CD14-positive monocyte (primary cell): ENCODE results near the gene S100B. TPM values are rescaled to one million over a fixed set of nuclear protein-coding genes. Genes with fewer than 3 reads are reported as not detected.

Experiments
- DNase-seq, 3 donors: peaks; one replicate each; pipeline ENCODE4 v3.0.0-alpha.2; 2011 to 2022
- H2AFZ ChIP-seq: 2 replicates; pipeline ENCODE4 v1.6.0; 2012; ENCODE audit warnings: mild to moderate bottlenecking, low read depth, low read length, inconsistent platforms; ENCODE audit not compliant: insufficient read depth, poor library complexity, severe bottlenecking
- H3K27ac ChIP-seq, 2 donors: 1 replicate in 1 of 2; 2 replicates in 1 of 2; pipeline ENCODE4 v1.5.1; 2012 to 2013; ENCODE audit warnings: low read length in 2 of 2, control low read depth in 1 of 2, inconsistent platforms in 1 of 2, low read depth in 1 of 2, mild to moderate bottlenecking in 1 of 2
- H3K27me3 ChIP-seq, 2 donors: one replicate each; pipeline versions ENCODE4 v1.6.0 to v1.6.1; 2011 to 2013; ENCODE audit warnings: low read length in 2 of 2; ENCODE audit not compliant: control insufficient read depth in 2 of 2, insufficient read depth in 2 of 2
- H3K36me3 ChIP-seq, 2 donors: replicated peaks in 1 of 2; 1 replicate in 1 of 2; 2 replicates in 1 of 2; pipeline versions ENCODE4 v1.5.1 to v1.6.1; 2012 to 2013; ENCODE audit warnings: low read length in 2 of 2, control low read depth in 1 of 2, inconsistent platforms in 1 of 2, mild to moderate bottlenecking in 1 of 2; ENCODE audit not compliant: insufficient read depth in 2 of 2, control insufficient read depth in 1 of 2
- H3K4me1 ChIP-seq, 2 donors: 1 replicate in 1 of 2; 2 replicates in 1 of 2; pipeline versions ENCODE4 v1.5.1 to v1.6.1; 2012 to 2013; ENCODE audit warnings: low read length in 2 of 2, control low read depth in 1 of 2, inconsistent platforms in 1 of 2, mild to moderate bottlenecking in 1 of 2, moderate library complexity in 1 of 2; ENCODE audit not compliant: insufficient read depth in 2 of 2, control insufficient read depth in 1 of 2
- H3K4me2 ChIP-seq: replicated peaks from 2 replicates; pipeline ENCODE3; 2012; ENCODE audit warnings: low read length, moderate library complexity, mild to moderate bottlenecking; ENCODE audit not compliant: poor library complexity, severe bottlenecking; ENCODE audit errors: extremely low read depth
- H3K4me3 ChIP-seq, 3 experiments: fragments of 200-600 bp in 1 of 3; sonication (generic) in 1 of 3; replicated peaks in 1 of 3; 1 replicate in 2 of 3; 2 replicates in 1 of 3; pipeline ENCODE4 v1.5.1; 2011 to 2013; ENCODE audit warnings: low read length in 3 of 3, mild to moderate bottlenecking in 3 of 3, control low read depth in 2 of 3, low read depth in 2 of 3, inconsistent platforms in 1 of 3, moderate library complexity in 1 of 3
- H3K79me2 ChIP-seq: 2 replicates; pipeline ENCODE4 v1.6.0; 2012; ENCODE audit warnings: mild to moderate bottlenecking, control low read depth, inconsistent platforms, low read length, moderate library complexity; ENCODE audit not compliant: insufficient read depth
- H3K9ac ChIP-seq: 2 replicates; pipeline ENCODE4 v1.6.0; 2017; ENCODE audit warnings: low read length, mild to moderate bottlenecking; ENCODE audit not compliant: insufficient read depth, poor library complexity, severe bottlenecking
- H3K9me3 ChIP-seq, 2 donors: replicated peaks in 1 of 2; 1 replicate in 1 of 2; 2 replicates in 1 of 2; pipeline versions ENCODE4 v1.5.1 to v1.6.1; 2012 to 2013; ENCODE audit warnings: low read length in 2 of 2, control low read depth in 1 of 2; ENCODE audit not compliant: control insufficient read depth in 1 of 2, insufficient read depth in 1 of 2
- H4K20me1 ChIP-seq: 2 replicates; pipeline ENCODE4 v1.6.0; 2012; ENCODE audit warnings: mild to moderate bottlenecking, low read length, control low read depth, moderate library complexity; ENCODE audit not compliant: insufficient read depth
- H3K27ac Mint-ChIP-seq, 7 donors: one replicate each; pipeline ENCODE4 v1.8.0; 2020; ENCODE audit warnings: mild to moderate bottlenecking in 7 of 7, mixed read lengths in 7 of 7, moderate library complexity in 6 of 7, inconsistent platforms in 2 of 7
- H3K27me3 Mint-ChIP-seq, 3 donors: one replicate each; pipeline ENCODE4 v1.8.0; 2021 to 2022; ENCODE audit warnings: low read depth in 3 of 3, mild to moderate bottlenecking in 3 of 3, mixed read lengths in 3 of 3, moderate library complexity in 3 of 3, inconsistent platforms in 1 of 3
- H3K36me3 Mint-ChIP-seq, 2 donors: one replicate each; pipeline ENCODE4 v1.8.0; 2020; ENCODE audit warnings: mixed read lengths in 2 of 2, inconsistent platforms in 1 of 2, mild to moderate bottlenecking in 1 of 2
- H3K4me1 Mint-ChIP-seq: one replicate; pipeline ENCODE4 v1.8.0; 2020; ENCODE audit warnings: mild to moderate bottlenecking, mixed read lengths
- H3K4me3 Mint-ChIP-seq, 2 donors: one replicate each; pipeline ENCODE4 v1.8.0; 2020; ENCODE audit warnings: mild to moderate bottlenecking in 2 of 2, mixed read lengths in 2 of 2, moderate library complexity in 1 of 2
- H3K9me3 Mint-ChIP-seq, 7 donors: one replicate each; pipeline ENCODE4 v1.8.0; 2020 to 2022; ENCODE audit warnings: mixed read lengths in 7 of 7, mild to moderate bottlenecking in 6 of 7, moderate library complexity in 6 of 7, inconsistent platforms in 2 of 7
- CTCF ChIP-seq: fragments of 200-600 bp; IDR thresholded peaks from one replicate; pipeline ENCODE4 v1.8.0; 2022; ENCODE audit warnings: antibody characterized with exemption, mild to moderate bottlenecking
- WGBS: methylation state at CpG from one replicate; pipeline ENCODE4 v1.1.5; 2013; ENCODE audit warnings: missing lambda C conversion rate; ENCODE audit not compliant: insufficient coverage; 5-methylcytosine and 5-hydroxymethylcytosine counted together
- intact Hi-C, 2 donors: fragments of 100-400 bp; cut with micrococcal nuclease; formaldehyde crosslinking; loops; one replicate each; pipeline versions ENCODE4 v1.15.0 to v1.15.1; 2023
- polyA plus RNA-seq, 3 donors: library from polyadenylated mRNA; depleted of rRNA in 1 of 3; unstranded in 2 of 3; stranded (reverse) in 1 of 3; fragments of 300-500 nt in 2 of 3; fragments of >200 nt in 1 of 3; fragmentation: Illumina TruSeq in 2 of 3; gene quantifications; 1 replicate in 2 of 3; 2 replicates in 1 of 3; pipeline ENCODE4 v1.2.3, GENCODE V29; 2012 to 2021

The S100B gene
- polyA plus RNA-seq, 3 donors, result 0.59 to 1.4 (median 0.67) TPM

- H3K9ac ChIP-seq, result no peak overlapping the region
- no peak overlapping the region for H3K4me3 Mint-ChIP-seq
- no peaks in the 10 kb centered on the region for H3K27me3 ChIP-seq
- no peaks in the 10 kb centered on the region for H3K79me2 ChIP-seq
- no CpG with 5 or more reads among the region's 1 CpG for WGBS
- H3K9me3 ChIP-seq, result no peaks in the 10 kb centered on the region
- H3K4me1 ChIP-seq, result peaks cover 17 to 33% of the 10 kb centered on the region in 2 donors
- no peak overlapping the region for H2AFZ ChIP-seq
- no peaks in the 10 kb centered on the region for H3K36me3 ChIP-seq
- H3K36me3 Mint-ChIP-seq, result peaks cover 0 to 2% of the 10 kb centered on the region in 2 donors
- H3K9me3 Mint-ChIP-seq, result peaks cover 4 to 13% (median 9%) of the 10 kb centered on the region in 7 donors
- peak overlapping the region in 1 of 7 donors; percentile 67 for H3K27ac Mint-ChIP-seq
- H3K27me3 Mint-ChIP-seq, result no peaks in the 10 kb centered on the region
- no peak for TF ChIP-seq CTCF
- H3K4me2 ChIP-seq, result no peak overlapping the region
- H3K4me1 Mint-ChIP-seq, result peaks cover 29% of the 10 kb centered on the region
- no peak for DNase-seq
- no peak overlapping the region for H3K4me3 ChIP-seq
- H3K27ac ChIP-seq, result no peak overlapping the region
- H4K20me1 ChIP-seq, result no peaks in the 10 kb centered on the region
- intact Hi-C loops, result no loop called here
Measured at GRCh38 chr21:46616656-46617055, 11.8 kb upstream of the S100B start.

GRCh38 chr21:46616050-46616449, 11.2 kb upstream of the S100B start:
- H3K4me1 Mint-ChIP-seq, result peaks cover 23% of the 10 kb centered on the region
- intact Hi-C loops, result no loop called here
- peaks cover 0 to 2% of the 10 kb centered on the region in 2 donors for H3K36me3 Mint-ChIP-seq
- Histone ChIP-seq H4K20me1 (no peaks in the 10 kb centered on the region), H3K79me2 (no peaks in the 10 kb centered on the region), H3K4me2 (no peak overlapping the region), H3K4me1 (peaks cover 11 to 27% of the 10 kb centered on the region in 2 donors), H3K9ac (no peak overlapping the region), H2AFZ (no peak overlapping the region), H3K27me3 (no peaks in the 10 kb centered on the region), H3K9me3 (peaks cover 0 to under 1% of the 10 kb centered on the region in 2 donors), H3K27ac (no peak overlapping the region), H3K4me3 (no peak overlapping the region), H3K36me3 (no peaks in the 10 kb centered on the region)
- no peaks in the 10 kb centered on the region for H3K27me3 Mint-ChIP-seq
- H3K27ac Mint-ChIP-seq, result no peak overlapping the region
- H3K9me3 Mint-ChIP-seq, result peaks cover 6 to 13% (median 10%) of the 10 kb centered on the region in 7 donors
- no CpG with 5 or more reads among the region's 2 CpGs for WGBS
- H3K4me3 Mint-ChIP-seq, result no peak overlapping the region
- TF ChIP-seq CTCF, result no peak
- DNase-seq, result no peak
